HAP-1 (cell line): Measurements from ENCODE around the gene NPC1.

Experiments used
- DNase-seq, 2 experiments: peaks; one replicate each; pipeline ENCODE4 v3.0.0-alpha.2; 2016 to 2020; ENCODE audit warnings: low spot score in 2 of 2
- H3K27me3 ChIP-seq: fragments of 250-450 bp; sonication (Bioruptor Pico); 2 replicates; pipeline ENCODE4 v1.5.1; 2020; ENCODE audit warnings: low read depth, mild to moderate bottlenecking, moderate library complexity
- H3K36me3 ChIP-seq: fragments of 250-450 bp; sonication (Bioruptor Pico); replicated peaks from 2 replicates; pipeline ENCODE4 v1.5.1; 2020; ENCODE audit warnings: mild to moderate bottlenecking
- H3K4me1 ChIP-seq: fragments of 250-450 bp; sonication (Bioruptor Pico); 2 replicates; pipeline ENCODE4 v1.5.1; 2020; ENCODE audit warnings: mild to moderate bottlenecking
- H3K4me3 ChIP-seq: fragments of 250-450 bp; sonication (Bioruptor Pico); 2 replicates; pipeline ENCODE4 v1.5.1; 2020; ENCODE audit warnings: mild to moderate bottlenecking, moderate library complexity
- H3K9me3 ChIP-seq: fragments of 250-450 bp; sonication (Bioruptor Pico); 2 replicates; pipeline ENCODE4 v1.5.1; 2020; ENCODE audit warnings: mild to moderate bottlenecking, moderate library complexity
- in situ Hi-C: fragments of 300-500 bp; cut with MboI; formaldehyde crosslinking; loops from 3 replicates; pipeline ENCODE4 v1.14.3; 2020; ENCODE audit warnings: low sequenced_read_pairs, inconsistent platforms, mixed read lengths

NPC1 gene

DNA sequence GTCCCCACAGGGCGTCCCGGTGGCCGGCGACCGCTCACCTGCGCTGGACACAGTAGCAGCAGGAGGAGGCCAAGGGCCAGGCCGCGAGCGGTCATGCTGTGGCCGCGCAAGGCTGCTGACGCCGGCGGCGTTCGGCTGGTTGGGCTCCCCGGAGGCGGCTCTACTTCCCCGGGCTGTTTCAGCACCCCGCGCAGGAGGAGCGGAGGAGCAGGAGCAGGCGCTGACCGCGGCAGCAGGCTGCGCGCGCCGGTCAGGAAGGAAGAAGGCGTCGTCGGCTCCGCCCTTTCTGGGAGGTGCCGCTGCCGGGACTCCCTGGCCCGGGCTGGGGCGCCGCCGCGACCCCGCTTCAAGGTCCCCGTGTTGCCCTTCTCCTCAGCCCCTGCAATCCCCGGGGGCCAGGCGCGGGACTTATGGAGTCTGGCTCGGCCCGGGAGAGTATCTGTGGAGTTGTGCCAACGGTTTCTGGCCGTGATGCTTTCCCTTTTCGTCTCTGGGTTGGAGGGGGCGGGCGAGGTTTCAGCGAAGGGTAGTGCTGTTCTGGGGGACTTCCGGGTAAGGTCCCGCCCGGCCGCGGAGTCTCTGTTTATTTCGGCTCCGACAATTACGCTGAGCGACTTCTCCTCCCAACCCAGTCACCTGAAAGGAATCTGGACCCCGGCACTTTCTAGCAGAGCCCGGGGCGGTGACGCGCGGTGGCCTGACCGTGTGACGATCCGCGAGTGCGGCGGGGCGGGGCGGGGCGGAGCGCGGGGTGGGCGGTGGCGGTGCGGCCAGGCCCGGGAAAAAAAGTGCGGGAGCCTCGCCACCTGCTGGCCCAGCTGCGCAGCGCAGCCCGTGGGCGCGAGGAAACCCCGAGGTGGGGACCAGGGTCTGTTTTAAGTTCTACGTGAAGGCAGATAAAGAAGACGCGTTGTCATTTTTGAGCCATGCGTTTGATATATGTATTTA lies at the start of gene NPC1:
Gene NPC1 (minus strand): TSS at position 258 of the 948 bp plus-strand sequence. CDS start 163 bp downstream, at position 95.
- in situ Hi-C loops, result no loop called here
- peaks cover 31% of the 10 kb centered on the region for H3K4me1 ChIP-seq

GRCh38 chr18:23636071-23636399 lies 49.7 kb upstream of the NPC1 start:
- Histone ChIP-seq H3K4me3 (no peak overlapping the region), H3K9me3 (no peaks in the 10 kb centered on the region), H3K4me1 (no peaks in the 10 kb centered on the region), H3K27me3 (0 out of 2 replicates have a peak, but pooled peaks cover 2% of the 10 kb centered on the region), H3K36me3 (no peaks in the 10 kb centered on the region)
- DNase-seq, result no peak
- in situ Hi-C loops, result no loop called here

More for the DNA sequence above, at the start of gene NPC1:
- Histone ChIP-seq H3K27me3 (peaks cover 5% of the 10 kb centered on the region), H3K36me3 (no peaks in the 10 kb centered on the region), H3K9me3 (no peaks in the 10 kb centered on the region), H3K4me3 (peak within 1 kb of the TSS; percentile 83)
- DNase-seq, result peak; percentile 90 to 94

GRCh38 chr18:23635283-23636070 lies 49.2 kb upstream of the NPC1 start:
- no peaks in the 10 kb centered on the region for H3K4me1 ChIP-seq
- H3K27me3 ChIP-seq, result 0 out of 2 replicates have a peak, but pooled peaks cover 2% of the 10 kb centered on the region
- in situ Hi-C loops, result no loop called here
- no peak overlapping the region for H3K4me3 ChIP-seq
- DNase-seq, result no peak
- no peaks in the 10 kb centered on the region for H3K9me3 ChIP-seq
- H3K36me3 ChIP-seq, result no peaks in the 10 kb centered on the region

GRCh38 chr18:23634692-23635091 lies 48.4 kb upstream of the NPC1 start:
- in situ Hi-C loops, result no loop called here
- H3K4me1 ChIP-seq, result no peaks in the 10 kb centered on the region

DNA sequence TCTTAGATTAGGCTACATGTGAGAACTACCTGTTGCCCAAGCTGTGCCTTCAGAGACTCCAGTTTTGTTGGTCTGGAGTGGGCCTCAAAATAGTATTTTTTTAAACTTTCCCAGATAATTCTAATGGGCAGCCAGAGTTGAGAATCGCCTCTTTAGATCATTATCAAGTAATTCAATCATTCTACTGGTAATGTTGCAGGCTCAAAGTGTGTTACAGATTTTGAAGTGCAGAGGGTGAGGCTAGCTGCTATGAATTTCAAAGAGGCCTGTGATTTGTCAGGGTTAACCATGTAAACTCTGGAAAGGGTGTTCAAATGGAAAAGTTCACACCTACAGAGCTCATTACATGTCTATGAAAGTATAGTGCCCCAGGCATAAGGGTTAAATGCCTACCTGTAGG lies 46.3 kb upstream of the NPC1 start:
- H3K4me1 ChIP-seq, result no peaks in the 10 kb centered on the region
- no peaks in the 10 kb centered on the region for H3K27me3 ChIP-seq
- no peaks in the 10 kb centered on the region for H3K36me3 ChIP-seq
- no peak for DNase-seq
- no peak overlapping the region for H3K4me3 ChIP-seq
- H3K9me3 ChIP-seq, result no peaks in the 10 kb centered on the region
- in situ Hi-C loops, result no loop called here

More at GRCh38 chr18:23634692-23635091, 48.4 kb upstream of the NPC1 start:
- DNase-seq, result no peak
- H3K27me3 ChIP-seq, result 0 out of 2 replicates have a peak, but pooled peaks cover 2% of the 10 kb centered on the region
- H3K9me3 ChIP-seq, result no peaks in the 10 kb centered on the region
- no peaks in the 10 kb centered on the region for H3K36me3 ChIP-seq
- H3K4me3 ChIP-seq, result no peak overlapping the region

DNA sequence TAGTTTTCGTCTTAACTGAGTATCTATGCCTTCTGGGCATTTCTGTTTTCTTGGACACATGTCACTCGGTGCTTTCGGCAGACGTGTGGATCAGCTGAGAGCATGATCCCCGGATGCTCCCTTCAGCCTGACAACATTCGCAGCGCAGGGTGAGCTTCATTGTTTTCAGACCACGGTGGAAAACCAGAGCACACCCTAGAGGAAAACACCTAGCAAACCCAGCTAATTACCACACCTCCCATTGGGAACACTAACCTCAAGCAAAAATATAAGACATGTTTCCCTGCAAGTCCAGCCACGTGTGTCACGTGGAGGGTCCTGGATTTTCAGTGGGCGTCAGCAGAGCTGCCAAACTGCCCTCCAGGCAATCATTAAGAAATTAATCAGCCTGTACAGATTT lies 45.4 kb upstream of the NPC1 start:
- Histone ChIP-seq H3K36me3 (no peaks in the 10 kb centered on the region), H3K9me3 (no peaks in the 10 kb centered on the region), H3K4me1 (no peaks in the 10 kb centered on the region), H3K4me3 (no peak overlapping the region), H3K27me3 (no peaks in the 10 kb centered on the region)
- in situ Hi-C loops, result no loop called here
- DNase-seq, result no peak

- no peaks in the 10 kb centered on the region for H3K36me3 ChIP-seq
- H3K27me3 ChIP-seq, result no peaks in the 10 kb centered on the region
- DNase-seq, result no peak
- H3K4me3 ChIP-seq, result no peak overlapping the region
- H3K4me1 ChIP-seq, result no peaks in the 10 kb centered on the region
- in situ Hi-C loops, result no loop called here
- no peaks in the 10 kb centered on the region for H3K9me3 ChIP-seq
These were observed 45.0 kb upstream of the NPC1 start for GRCh38 chr18:23631312-23631711.

GRCh38 chr18:23629444-23629946 lies 43.2 kb upstream of the NPC1 start:
- no peaks in the 10 kb centered on the region for H3K9me3 ChIP-seq
- H3K27me3 ChIP-seq, result peaks cover 2% of the 10 kb centered on the region; the same call in 1 of the 2 replicates
- no peaks in the 10 kb centered on the region for H3K4me1 ChIP-seq
- no peaks in the 10 kb centered on the region for H3K36me3 ChIP-seq
- in situ Hi-C loops, result loop anchor here (10.0 kb wide), 2 partner anchors 175 to 295 kb away; no protein-coding TSS in a partner anchor
- no peak overlapping the region for H3K4me3 ChIP-seq
- no peak for DNase-seq

- in situ Hi-C loops, result loop anchor here (10.0 kb wide), 2 partner anchors 177 to 297 kb away; no protein-coding TSS in a partner anchor
- Histone ChIP-seq H3K9me3 (no peaks in the 10 kb centered on the region), H3K4me1 (no peaks in the 10 kb centered on the region), H3K27me3 (peaks cover 2% of the 10 kb centered on the region; the same call in 1 of the 2 replicates), H3K4me3 (no peak overlapping the region), H3K36me3 (no peaks in the 10 kb centered on the region)
- no peak for DNase-seq
These were observed 41.7 kb upstream of the NPC1 start for GRCh38 chr18:23627970-23628369.

DNA sequence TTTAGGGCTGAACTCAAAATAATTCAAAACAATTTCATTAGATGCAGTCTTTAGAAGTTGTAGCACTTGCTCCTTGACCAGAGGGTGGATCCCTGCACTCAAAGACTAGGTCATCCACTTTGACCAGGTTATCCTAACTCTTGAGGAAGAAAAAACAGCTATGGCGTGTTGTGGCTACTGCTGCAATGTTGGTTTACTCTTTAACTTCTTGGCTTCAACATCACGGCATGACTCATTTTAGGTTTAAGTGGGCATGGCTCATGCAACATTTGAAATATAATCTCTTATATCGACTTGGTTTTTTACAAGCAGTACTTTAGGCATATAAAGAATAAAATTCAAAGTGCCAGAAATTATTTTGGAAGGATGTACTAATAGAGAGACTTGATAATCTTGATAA lies 41.0 kb upstream of the NPC1 start:
- Histone ChIP-seq H3K36me3 (no peaks in the 10 kb centered on the region), H3K4me3 (no peak overlapping the region), H3K4me1 (no peaks in the 10 kb centered on the region), H3K9me3 (no peaks in the 10 kb centered on the region), H3K27me3 (peaks cover 2% of the 10 kb centered on the region; the same call in 1 of the 2 replicates)
- in situ Hi-C loops, result loop anchor here (10.0 kb wide), 2 partner anchors 177 to 297 kb away; no protein-coding TSS in a partner anchor
- no peak for DNase-seq

DNA sequence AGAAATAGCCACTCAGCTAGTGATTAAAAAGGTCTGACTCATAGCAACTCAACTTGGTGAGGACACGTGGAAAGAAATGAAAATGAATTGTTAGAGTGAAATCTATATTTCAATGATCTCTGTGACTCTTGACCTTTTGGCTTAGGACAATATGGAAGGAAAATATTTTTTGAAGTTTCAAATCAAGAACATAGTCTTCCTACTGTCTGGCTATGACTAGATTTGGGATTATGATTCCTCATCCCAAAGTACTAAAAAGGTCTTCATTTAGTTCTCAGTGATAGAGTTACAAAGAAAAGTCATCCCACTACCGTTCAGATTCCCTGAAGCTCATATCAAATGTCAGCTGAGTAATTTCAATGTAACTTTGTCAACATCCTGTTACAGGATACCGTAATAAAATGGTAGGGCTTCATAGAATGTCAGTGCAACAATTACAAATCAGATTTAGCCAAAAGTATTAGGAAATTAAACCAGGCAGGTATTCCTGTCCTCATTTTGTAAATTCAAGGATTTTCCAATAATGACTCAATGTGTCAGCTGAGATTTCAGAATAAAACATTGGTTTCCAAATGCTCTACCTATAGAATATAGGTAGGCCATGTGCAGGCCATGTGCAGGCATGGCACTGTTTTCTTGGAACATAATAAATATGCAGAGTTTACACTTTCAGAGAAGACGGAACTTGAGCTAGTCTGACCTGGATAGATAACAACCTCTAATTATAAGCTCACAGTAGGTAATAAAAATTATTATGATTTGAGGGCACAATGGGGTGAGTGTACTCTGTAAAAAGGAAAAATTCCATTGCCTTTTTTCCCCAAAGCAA lies 40.4 kb upstream of the NPC1 start:
- in situ Hi-C loops, result loop anchor here (10.0 kb wide), 2 partner anchors 178 to 298 kb away; no protein-coding TSS in a partner anchor
- H3K4me1 ChIP-seq, result no peaks in the 10 kb centered on the region
- peaks cover 7% of the 10 kb centered on the region; the same call in 1 of the 2 replicates for H3K27me3 ChIP-seq
- DNase-seq, result no peak
- H3K9me3 ChIP-seq, result no peaks in the 10 kb centered on the region
- no peak overlapping the region for H3K4me3 ChIP-seq
- no peaks in the 10 kb centered on the region for H3K36me3 ChIP-seq

DNA sequence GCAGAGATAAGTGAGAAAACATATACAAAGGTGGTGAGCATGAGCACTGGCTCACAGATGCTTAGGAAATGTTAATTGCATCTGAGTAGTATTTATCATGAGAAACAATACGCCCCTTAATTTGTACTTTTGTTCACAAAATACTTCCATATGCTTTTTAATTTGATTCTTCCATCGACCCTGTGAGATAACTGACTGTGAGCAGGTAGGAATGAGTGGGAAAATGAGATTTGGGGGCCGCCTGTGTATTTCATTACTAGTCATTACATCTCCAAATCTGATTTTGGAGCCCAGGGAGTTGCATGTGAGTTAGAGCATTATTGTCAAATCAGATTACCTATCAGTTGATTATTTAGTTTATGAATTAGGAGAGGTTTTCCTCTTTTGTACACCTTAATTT lies 36.7 kb upstream of the NPC1 start:
- Histone ChIP-seq H3K9me3 (no peaks in the 10 kb centered on the region), H3K4me1 (no peaks in the 10 kb centered on the region), H3K4me3 (no peak overlapping the region), H3K27me3 (peaks cover 14% of the 10 kb centered on the region; the same call in 1 of the 2 replicates), H3K36me3 (no peaks in the 10 kb centered on the region)
- no peak for DNase-seq
- in situ Hi-C loops, result loop anchor here (10.0 kb wide), 2 partner anchors 182 to 302 kb away; no protein-coding TSS in a partner anchor
